Calu3 (cell line): ENCODE data around the gene TEAD4. TPM values are rescaled to one million over a fixed set of nuclear protein-coding genes. Genes with fewer than 3 reads are reported as not detected.

Experiments
- BruUV-seq: library from RNA; stranded (reverse); fragments of 400-500 nt; replicated peaks from 2 replicates; lab custom pipeline; 2021; lab: Mats Ljungman, UMichigan
- CTCF ChIA-PET: fragments of 300-600 bp; sonication (Branson Sonifier 250); formaldehyde crosslinking; loops from one replicate; lab custom pipeline; 2022; ENCODE audit warnings: antibody characterized with exemption; lab: Charles Lee
- DNase-seq: peaks from one replicate; pipeline ENCODE4 v3.0.0; 2022
- H3K27ac Mint-ChIP-seq: one replicate; pipeline ENCODE4 v1.8.0; 2022; ENCODE audit warnings: mixed read lengths; ENCODE audit not compliant: unreplicated experiment
- H3K27me3 Mint-ChIP-seq: one replicate; pipeline ENCODE4 v1.8.0; 2022; ENCODE audit warnings: mixed read lengths; ENCODE audit not compliant: unreplicated experiment
- H3K36me3 Mint-ChIP-seq: one replicate; pipeline ENCODE4 v1.8.0; 2022; ENCODE audit warnings: mild to moderate bottlenecking, moderate library complexity, mixed read lengths; ENCODE audit not compliant: insufficient read depth, unreplicated experiment
- H3K4me1 Mint-ChIP-seq: one replicate; pipeline ENCODE4 v1.8.0; 2022; ENCODE audit warnings: mild to moderate bottlenecking, low read depth, mixed read lengths; ENCODE audit not compliant: unreplicated experiment
- H3K4me3 Mint-ChIP-seq: one replicate; pipeline ENCODE4 v1.8.0; 2022; ENCODE audit warnings: mild to moderate bottlenecking, low read depth, moderate library complexity, mixed read lengths; ENCODE audit not compliant: unreplicated experiment
- H3K9me3 Mint-ChIP-seq: one replicate; pipeline ENCODE4 v1.8.0; 2022; ENCODE audit warnings: low read depth, mixed read lengths; ENCODE audit not compliant: unreplicated experiment
- intact Hi-C: fragments of 100-400 bp; cut with micrococcal nuclease; formaldehyde crosslinking; loops from one replicate; pipeline ENCODE4 v1.10.0; 2022; ENCODE audit not compliant: unreplicated experiment
- total RNA-seq: library from RNA; stranded (reverse); gene quantifications from 2 replicates; pipeline ENCODE4 v1.2.3, GENCODE V29; 2022
- TF ChIP-seq, protein P1 (sequence below): fragments of 200-600 bp; IDR thresholded peaks from one replicate; pipeline ENCODE4 v1.8.0; 2022; ENCODE audit warnings: antibody characterized with exemption; ENCODE audit not compliant: unreplicated experiment

Gene TEAD4
- total RNA-seq, 1 experiment from 2014 or later = 33.0 TPM

DNA sequence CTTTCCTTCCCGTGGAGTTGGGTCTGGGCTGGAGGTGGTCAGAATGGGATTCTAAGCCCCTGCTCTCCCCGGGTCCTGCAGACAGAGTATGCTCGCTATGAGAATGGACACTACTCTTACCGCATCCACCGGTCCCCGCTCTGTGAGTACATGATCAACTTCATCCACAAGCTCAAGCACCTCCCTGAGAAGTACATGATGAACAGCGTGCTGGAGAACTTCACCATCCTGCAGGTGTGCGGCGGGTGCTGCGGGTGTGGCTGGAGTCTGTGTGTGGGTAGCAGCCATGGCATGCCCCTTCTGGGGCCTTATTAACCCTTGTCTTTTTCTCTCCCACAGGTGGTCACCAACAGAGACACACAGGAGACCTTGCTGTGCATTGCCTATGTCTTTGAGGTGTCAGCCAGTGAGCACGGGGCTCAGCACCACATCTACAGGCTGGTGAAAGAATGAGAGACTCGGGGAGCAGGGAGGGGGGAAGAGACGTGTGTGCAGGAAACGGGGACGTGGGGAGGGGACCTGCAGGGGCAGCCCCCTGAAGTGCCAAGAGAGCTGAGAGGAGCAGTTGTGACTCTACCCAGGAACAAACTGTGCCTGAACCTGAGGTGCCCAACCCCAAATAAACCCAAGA, 80.9 kb downstream of the TEAD4 start:
- CTCF ChIA-PET = no interaction called here
- no peaks in the 10 kb centered on the region for H3K27me3 Mint-ChIP-seq
- H3K9me3 Mint-ChIP-seq = no peaks in the 10 kb centered on the region
- DNase-seq = no peak
- no peak overlapping the region for H3K4me3 Mint-ChIP-seq
- no peaks in the 10 kb centered on the region for H3K4me1 Mint-ChIP-seq
- intact Hi-C loops = loop anchor here (10.0 kb wide), 1 partner anchor 145 kb away; the partner anchor contains the start of gene TULP3
- TF ChIP-seq, protein P1, sequence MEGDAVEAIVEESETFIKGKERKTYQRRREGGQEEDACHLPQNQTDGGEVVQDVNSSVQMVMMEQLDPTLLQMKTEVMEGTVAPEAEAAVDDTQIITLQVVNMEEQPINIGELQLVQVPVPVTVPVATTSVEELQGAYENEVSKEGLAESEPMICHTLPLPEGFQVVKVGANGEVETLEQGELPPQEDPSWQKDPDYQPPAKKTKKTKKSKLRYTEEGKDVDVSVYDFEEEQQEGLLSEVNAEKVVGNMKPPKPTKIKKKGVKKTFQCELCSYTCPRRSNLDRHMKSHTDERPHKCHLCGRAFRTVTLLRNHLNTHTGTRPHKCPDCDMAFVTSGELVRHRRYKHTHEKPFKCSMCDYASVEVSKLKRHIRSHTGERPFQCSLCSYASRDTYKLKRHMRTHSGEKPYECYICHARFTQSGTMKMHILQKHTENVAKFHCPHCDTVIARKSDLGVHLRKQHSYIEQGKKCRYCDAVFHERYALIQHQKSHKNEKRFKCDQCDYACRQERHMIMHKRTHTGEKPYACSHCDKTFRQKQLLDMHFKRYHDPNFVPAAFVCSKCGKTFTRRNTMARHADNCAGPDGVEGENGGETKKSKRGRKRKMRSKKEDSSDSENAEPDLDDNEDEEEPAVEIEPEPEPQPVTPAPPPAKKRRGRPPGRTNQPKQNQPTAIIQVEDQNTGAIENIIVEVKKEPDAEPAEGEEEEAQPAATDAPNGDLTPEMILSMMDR = no peak
- H3K27ac Mint-ChIP-seq = no peak overlapping the region
- no TSS peak for BruUV-seq
- H3K36me3 Mint-ChIP-seq = peaks cover 12% of the 10 kb centered on the region

DNA sequence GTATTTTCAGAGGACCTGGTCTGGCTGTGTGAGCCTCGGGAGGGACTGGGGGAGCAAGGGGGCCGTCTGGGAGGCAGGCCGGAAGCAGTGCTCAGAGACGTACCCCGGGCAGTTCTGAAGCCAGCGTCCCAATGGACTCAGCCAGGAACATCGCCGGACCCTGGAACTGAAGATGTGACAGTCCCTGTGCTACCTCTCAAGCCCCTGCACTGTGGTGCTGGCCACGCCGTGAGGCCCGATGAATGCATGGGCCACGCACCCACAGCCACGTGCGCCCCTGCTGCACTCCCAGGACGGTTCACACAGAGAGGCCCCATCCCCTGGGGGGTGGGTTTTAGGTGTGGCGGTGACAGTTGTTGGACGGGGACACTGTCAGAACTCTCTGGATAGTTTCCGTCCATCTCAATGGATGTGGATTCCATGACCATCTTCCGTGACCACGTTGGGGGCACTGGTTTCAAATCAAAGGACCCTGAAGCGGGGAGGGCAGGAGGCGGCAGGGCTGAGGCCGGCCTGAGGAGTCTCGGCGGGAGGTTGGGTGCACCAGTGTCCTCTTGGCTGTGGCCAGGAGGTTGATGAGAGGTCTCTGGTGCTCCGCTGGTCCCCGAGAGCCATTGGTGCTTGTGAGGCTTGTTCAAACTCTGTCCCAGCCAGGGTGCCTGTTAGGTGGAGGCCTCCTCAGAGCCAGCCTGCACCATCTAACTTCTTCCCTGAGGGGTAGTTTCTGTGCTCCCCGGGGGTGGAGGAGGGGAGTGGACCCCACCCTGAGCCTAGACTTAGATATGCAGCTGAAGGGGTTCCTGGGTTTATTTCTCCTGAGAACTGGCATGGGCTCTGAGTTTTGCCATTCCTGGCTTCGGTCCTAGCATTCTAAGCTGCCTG, 81.7 kb downstream of the TEAD4 start:
- TF ChIP-seq, protein P1 = no peak
- H3K36me3 Mint-ChIP-seq = peaks cover 15% of the 10 kb centered on the region
- no peak overlapping the region for H3K27ac Mint-ChIP-seq
- H3K9me3 Mint-ChIP-seq = no peaks in the 10 kb centered on the region
- CTCF ChIA-PET = interaction anchor here (0.5 to 1.4 kb wide), 10 partner anchors 11 to 358 kb away, joined by 3 to 11 read pairs (median 4); partner anchors contain the start of genes FOXM1 and RHNO1
- intact Hi-C loops = loop anchor here (10.0 kb wide), 1 partner anchor 146 kb away; the partner anchor contains the start of gene TULP3
- H3K4me3 Mint-ChIP-seq = no peak overlapping the region
- H3K4me1 Mint-ChIP-seq = no peaks in the 10 kb centered on the region
- no peak for DNase-seq
- H3K27me3 Mint-ChIP-seq = no peaks in the 10 kb centered on the region
- no TSS peak for BruUV-seq

DNA sequence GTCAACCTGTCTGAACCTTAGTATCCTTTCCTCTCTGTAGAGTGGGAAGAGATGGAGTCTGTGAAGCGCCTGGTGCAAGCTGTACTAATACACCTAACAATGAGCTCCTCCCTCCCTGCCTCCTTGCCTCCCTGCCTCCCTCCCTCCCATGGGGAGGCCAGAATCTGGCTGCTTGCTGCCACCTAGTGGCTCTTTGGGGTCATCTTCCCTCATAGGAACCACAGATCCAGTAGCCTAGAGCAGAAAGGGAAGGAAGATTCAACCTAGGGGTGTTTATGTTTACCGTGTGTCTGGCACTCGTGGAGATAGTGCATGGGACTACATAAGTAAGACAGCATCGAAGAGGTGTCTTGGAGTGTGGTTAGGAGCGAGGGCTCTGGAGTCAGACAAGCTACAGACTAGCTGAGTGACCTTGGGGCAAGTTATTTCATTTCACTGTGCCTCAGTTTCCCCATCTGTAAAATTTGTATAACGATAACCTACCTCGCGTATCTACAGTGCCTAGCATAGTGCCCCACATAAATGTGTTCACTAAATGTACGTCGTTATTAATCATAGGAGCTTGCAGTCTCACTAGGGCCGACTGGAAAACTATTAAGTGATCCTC, 82.5 kb downstream of the TEAD4 start:
- Mint-ChIP-seq H3K36me3 (peaks cover 15% of the 10 kb centered on the region), H3K4me1 (no peaks in the 10 kb centered on the region), H3K4me3 (no peak overlapping the region), H3K27me3 (no peaks in the 10 kb centered on the region), H3K9me3 (no peaks in the 10 kb centered on the region), H3K27ac (no peak overlapping the region)
- peak; percentile 72 for DNase-seq
- no TSS peak for BruUV-seq
- CTCF ChIA-PET = interaction anchor here (0.5 to 1.4 kb wide), 12 partner anchors 12 to 359 kb away, joined by 3 to 11 read pairs (median 4); partner anchors contain the start of genes FOXM1 and RHNO1
- TF ChIP-seq, protein P1 = peak; percentile 64
- intact Hi-C loops = loop anchor here (10.0 kb wide), 1 partner anchor 147 kb away; the partner anchor contains the start of gene TULP3

DNA sequence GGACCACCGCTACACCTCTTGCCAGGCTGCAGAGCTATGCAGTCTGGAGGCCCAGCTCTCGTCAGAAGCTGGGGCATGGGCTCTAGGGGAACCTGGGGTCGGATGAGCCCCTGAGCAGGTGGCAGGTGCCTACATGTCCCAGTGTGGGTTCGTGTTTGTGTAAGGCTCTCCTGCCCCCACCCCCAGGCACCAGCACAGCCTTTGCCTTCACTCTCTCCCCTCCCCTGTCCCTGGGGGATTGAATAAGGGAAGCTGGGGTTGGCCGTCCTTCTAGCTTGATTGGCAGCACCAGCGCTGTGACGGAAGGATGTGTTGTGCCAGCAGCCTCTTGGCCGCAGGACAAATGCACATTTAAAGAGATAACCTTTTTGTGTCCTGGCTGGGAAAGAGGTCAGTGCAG, 83.2 kb downstream of the TEAD4 start:
- H3K4me1 Mint-ChIP-seq = no peaks in the 10 kb centered on the region
- H3K4me3 Mint-ChIP-seq = no peak overlapping the region
- no peaks in the 10 kb centered on the region for H3K9me3 Mint-ChIP-seq
- no peak overlapping the region for H3K27ac Mint-ChIP-seq
- no peaks in the 10 kb centered on the region for H3K27me3 Mint-ChIP-seq
- CTCF ChIA-PET = interaction anchor here (0.6 to 1.4 kb wide), 4 partner anchors 51 to 165 kb away, joined by 3 to 11 read pairs (median 7); partner anchors contain the start of genes FOXM1 and RHNO1
- no TSS peak for BruUV-seq
- peaks cover 15% of the 10 kb centered on the region for H3K36me3 Mint-ChIP-seq
- intact Hi-C loops = loop anchor here (10.0 kb wide), 1 partner anchor 148 kb away; the partner anchor contains the start of gene TULP3
- TF ChIP-seq, protein P1 = no peak
- DNase-seq = no peak
